ENCODE measurements around the gene HOXB1.

DNA sequence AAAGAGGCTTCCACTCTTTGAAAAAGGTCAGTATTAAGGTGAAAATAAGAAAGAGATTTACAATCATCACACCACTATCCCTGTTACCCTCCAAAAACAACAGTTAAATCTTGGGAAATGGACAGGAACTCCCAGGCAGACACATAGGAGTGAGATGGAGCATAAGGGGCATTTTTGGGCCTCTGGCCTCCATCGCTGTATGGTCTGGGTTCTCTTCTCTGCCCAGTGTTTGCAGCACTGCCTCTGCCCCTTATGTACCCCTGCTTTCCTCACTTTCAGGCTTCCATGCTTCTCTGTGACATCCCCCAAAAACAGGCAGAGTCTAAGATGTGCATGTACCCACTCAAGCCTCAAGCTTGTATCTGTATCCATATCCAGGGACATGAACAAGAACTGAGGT lies 14.7 kb upstream of the HOXB1 start:
- TF ChIP-seq POLR2AphosphoS5 (IDR thresholded peaks at IDR 0.05; ENCODE audit: low read depth, low read length): no peak
- no peak for TF ChIP-seq POLR2A (IDR thresholded peaks at IDR 0.05; ENCODE audit: low read depth, low read length)

Data from GM12892 (cell line).